Measurements from ENCODE around the gene EFEMP1.

DNA sequence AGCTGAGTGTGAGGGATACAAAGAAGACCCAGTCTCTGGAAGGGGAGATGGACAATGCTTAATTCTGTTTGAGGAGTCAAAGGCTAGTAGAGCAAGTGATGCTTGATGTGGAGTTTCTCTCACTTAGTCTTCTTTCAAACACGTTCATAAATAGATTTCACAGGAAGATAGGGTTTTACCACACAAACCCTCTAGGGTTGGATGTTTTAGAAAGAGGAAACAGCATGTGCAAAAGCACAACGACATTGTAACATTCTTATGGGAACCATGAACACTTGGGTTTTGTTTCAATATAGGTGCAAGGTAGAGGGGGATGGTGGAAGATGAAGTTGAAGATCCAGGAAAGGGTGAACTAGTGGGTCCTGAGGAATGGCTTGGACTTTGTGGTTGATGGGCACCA lies 10.8 kb upstream of the EFEMP1 start:
- TF ChIP-seq, protein P1, sequence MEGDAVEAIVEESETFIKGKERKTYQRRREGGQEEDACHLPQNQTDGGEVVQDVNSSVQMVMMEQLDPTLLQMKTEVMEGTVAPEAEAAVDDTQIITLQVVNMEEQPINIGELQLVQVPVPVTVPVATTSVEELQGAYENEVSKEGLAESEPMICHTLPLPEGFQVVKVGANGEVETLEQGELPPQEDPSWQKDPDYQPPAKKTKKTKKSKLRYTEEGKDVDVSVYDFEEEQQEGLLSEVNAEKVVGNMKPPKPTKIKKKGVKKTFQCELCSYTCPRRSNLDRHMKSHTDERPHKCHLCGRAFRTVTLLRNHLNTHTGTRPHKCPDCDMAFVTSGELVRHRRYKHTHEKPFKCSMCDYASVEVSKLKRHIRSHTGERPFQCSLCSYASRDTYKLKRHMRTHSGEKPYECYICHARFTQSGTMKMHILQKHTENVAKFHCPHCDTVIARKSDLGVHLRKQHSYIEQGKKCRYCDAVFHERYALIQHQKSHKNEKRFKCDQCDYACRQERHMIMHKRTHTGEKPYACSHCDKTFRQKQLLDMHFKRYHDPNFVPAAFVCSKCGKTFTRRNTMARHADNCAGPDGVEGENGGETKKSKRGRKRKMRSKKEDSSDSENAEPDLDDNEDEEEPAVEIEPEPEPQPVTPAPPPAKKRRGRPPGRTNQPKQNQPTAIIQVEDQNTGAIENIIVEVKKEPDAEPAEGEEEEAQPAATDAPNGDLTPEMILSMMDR (conservative IDR thresholded peaks at IDR 0.05 in 1 of 2, IDR thresholded peaks at IDR 0.05 in 1 of 2; ENCODE audit: extremely low read depth in 1 of 2, insufficient read depth in 1 of 2, low read depth in 1 of 2, low read length in 2 of 2): no peak
- no peak for TF ChIP-seq EZH2 (IDR thresholded peaks at IDR 0.05; ENCODE audit: borderline replicate concordance, low read length)
